HepG2 (cell line): ENCODE results near the gene SERINC4. TPM values are rescaled to one million over a fixed set of nuclear protein-coding genes. Genes with fewer than 3 reads are reported as not detected.

Source experiments
- ARNTL ChIP-seq: sonication (generic); formaldehyde crosslinking; IDR thresholded peaks from 2 replicates; pipeline ENCODE4 v1.4.0; 2020; ENCODE audit warnings: mild to moderate bottlenecking, missing genetic modification reagents
- KDM1A ChIP-seq: IDR thresholded peaks from 2 replicates; pipeline ENCODE4 v1.6.1; 2016; ENCODE audit warnings: missing compliant biosample characterization
- LRRFIP1 ChIP-seq: sonication (generic); formaldehyde crosslinking; conservative IDR thresholded peaks from 2 replicates; pipeline ENCODE4 v1.4.0; 2020; ENCODE audit warnings: missing genetic modification reagents
- NR3C1 ChIP-seq: sonication (generic); formaldehyde crosslinking; IDR thresholded peaks from 2 replicates; pipeline ENCODE4 v1.4.0; 2020; ENCODE audit warnings: missing genetic modification reagents
- SCMH1 ChIP-seq: sonication (generic); formaldehyde crosslinking; IDR thresholded peaks from 2 replicates; pipeline ENCODE4 v1.9.0; 2021; ENCODE audit warnings: missing genetic modification reagents, mild to moderate bottlenecking, borderline replicate concordance
- SP4 ChIP-seq: sonication (generic); formaldehyde crosslinking; IDR thresholded peaks from 2 replicates; pipeline ENCODE4 v1.8.1; 2023; ENCODE audit warnings: mild to moderate bottlenecking, missing genetic modification reagents
- U2AF1 ChIP-seq: fragments of 200-400 bp; formaldehyde crosslinking; optimal IDR thresholded peaks from 2 replicates; pipeline ENCODE3; 2017; ENCODE audit warnings: mild to moderate bottlenecking, low read depth, low read length
- ZBTB4 ChIP-seq: sonication (generic); formaldehyde crosslinking; IDR thresholded peaks from 2 replicates; pipeline ENCODE4 v1.4.0; 2020; ENCODE audit warnings: missing genetic modification reagents, mild to moderate bottlenecking, borderline replicate concordance
- ZNF503 ChIP-seq: sonication (generic); formaldehyde crosslinking; IDR thresholded peaks from 2 replicates; pipeline ENCODE4 v1.4.0; 2020; ENCODE audit warnings: missing genetic modification reagents
- ZNF609 ChIP-seq: sonication (generic); formaldehyde crosslinking; IDR thresholded peaks from 2 replicates; pipeline ENCODE4 v1.4.0; 2020; ENCODE audit warnings: mild to moderate bottlenecking, missing genetic modification reagents, borderline replicate concordance
- polyA plus RNA-seq, 8 experiments: library from polyadenylated mRNA; depleted of rRNA in 3 of 8; stranded (reverse) in 7 of 8; unstranded in 1 of 8; fragments of >200 nt; fragmentation: Illumina TruSeq in 4 of 8; extraction: Trizol in 4 of 8; gene quantifications; 2 replicates each; pipeline versions ENCODE4 v1.2.1 to v1.2.3, GENCODE V29; 2011 to 2016; ENCODE audit warnings: low read depth in 4 of 8, missing spikeins in 1 of 8, mixed read lengths in 1 of 8; ENCODE audit not compliant: insufficient read depth in 1 of 8
- total RNA-seq, 5 experiments: library from RNA; depleted of rRNA; stranded (reverse); fragments of >200 nt; fragmentation: Illumina TruSeq; extraction: Trizol; gene quantifications; 2 replicates each; pipeline ENCODE4 v1.2.3, GENCODE V29; 2016; ENCODE audit warnings: low read depth in 1 of 5

SERINC4 gene
- total and polyA plus RNA-seq, 2 of the 13 experiments (the other 11 are each of a cell fraction or from before 2014, with no cell fraction given) = not detected

GRCh38 chr15:43771816-43772215, 28.2 kb downstream of the SERINC4 start (continued):
- TF ChIP-seq ZBTB4 (no peak), LRRFIP1 (CRISPR knock-in tag) (no peak), ARNTL (CRISPR knock-in tag) (no peak), ZNF503 (CRISPR knock-in tag) (no peak), U2AF1 (no peak), ZNF609 (CRISPR knock-in tag) (no peak), SCMH1 (CRISPR knock-in tag) (no peak), SP4 (CRISPR knock-in tag) (no peak), NR3C1 (no peak), KDM1A (CRISPR knock-in tag) (no peak)
